Activated naive CD8-positive, alpha-beta T cell treated with anti-CD3 and anti-CD28 coated beads, Interleukin-2, amount 50 U/mL, for 24 hours (primary cell): ENCODE data around the gene GJA3.
A peak's percentile ranks its signal among the peaks of the same experiment; 100 is the strongest.
"Not testable (repeated sequence)": the region's sequence is repeated elsewhere in the genome, so short reads cannot be mapped to it uniquely, and the experiment has no call there.

Source experiments
- ATAC-seq: fragments of 150-1000 bp; cut with Tn5 transposase; one replicate; pipeline ENCODE4 v1.10.0; 2021
- DNase-seq: peaks from one replicate; pipeline ENCODE4 v3.0.0; 2021
- H3K27ac Mint-ChIP-seq: one replicate; pipeline ENCODE4 v1.8.0; 2021; ENCODE audit warnings: mild to moderate bottlenecking, mixed read lengths
- H3K27me3 Mint-ChIP-seq: one replicate; pipeline ENCODE4 v1.8.0; 2021; ENCODE audit warnings: mixed read lengths
- H3K36me3 Mint-ChIP-seq: one replicate; pipeline ENCODE4 v1.8.0; 2021; ENCODE audit warnings: low read depth, mixed read lengths
- H3K4me1 Mint-ChIP-seq: one replicate; pipeline ENCODE4 v1.8.0; 2021; ENCODE audit warnings: mixed read lengths
- H3K4me3 Mint-ChIP-seq: one replicate; pipeline ENCODE4 v1.8.0; 2021; ENCODE audit warnings: mild to moderate bottlenecking, moderate library complexity, mixed read lengths
- H3K9me3 Mint-ChIP-seq: one replicate; pipeline ENCODE4 v1.8.0; 2021; ENCODE audit warnings: mixed read lengths

Gene GJA3

GRCh38 chr13:20173116-20173746 lies 12.4 kb upstream of the GJA3 start:
- H3K36me3 Mint-ChIP-seq, result no peaks in the 10 kb centered on the region
- ATAC-seq, result no peak
- H3K4me3 Mint-ChIP-seq, result no peak overlapping the region
- H3K27me3 Mint-ChIP-seq, result peaks cover 66% of the 10 kb centered on the region
- no peak overlapping the region for H3K27ac Mint-ChIP-seq
- no peaks in the 10 kb centered on the region for H3K9me3 Mint-ChIP-seq
- H3K4me1 Mint-ChIP-seq, result peaks cover 28% of the 10 kb centered on the region
- DNase-seq, result no peak

- Mint-ChIP-seq H3K4me3 (no peak overlapping the region), H3K4me1 (peaks cover 28% of the 10 kb centered on the region), H3K27ac (no peak overlapping the region), H3K27me3 (peaks cover 58% of the 10 kb centered on the region), H3K9me3 (no peaks in the 10 kb centered on the region), H3K36me3 (no peaks in the 10 kb centered on the region)
- no peak for DNase-seq
- ATAC-seq, result no peak
Measured at GRCh38 chr13:20171364-20171763, 10.5 kb upstream of the GJA3 start.

GRCh38 chr13:20170921-20171320 lies 10.1 kb upstream of the GJA3 start:
- Mint-ChIP-seq H3K9me3 (no peaks in the 10 kb centered on the region), H3K27me3 (peaks cover 57% of the 10 kb centered on the region), H3K4me1 (peaks cover 27% of the 10 kb centered on the region), H3K27ac (no peak overlapping the region), H3K4me3 (no peak overlapping the region), H3K36me3 (no peaks in the 10 kb centered on the region)
- DNase-seq (no peak), ATAC-seq (no peak)

GRCh38 chr13:20168396-20168795 lies 7.5 kb upstream of the GJA3 start:
- Mint-ChIP-seq H3K9me3 (no peaks in the 10 kb centered on the region), H3K4me1 (peaks cover 6% of the 10 kb centered on the region), H3K27ac (no peak overlapping the region), H3K27me3 (peaks cover 44% of the 10 kb centered on the region), H3K36me3 (no peaks in the 10 kb centered on the region), H3K4me3 (no peak overlapping the region)
- no peak for ATAC-seq
- no peak for DNase-seq

GRCh38 chr13:20165417-20166257 lies 4.8 kb upstream of the GJA3 start:
- ATAC-seq (no peak), DNase-seq (no peak)
- Mint-ChIP-seq H3K36me3 (no peaks in the 10 kb centered on the region), H3K4me1 (peaks cover 11% of the 10 kb centered on the region), H3K27ac (no peak overlapping the region), H3K9me3 (no peaks in the 10 kb centered on the region), H3K4me3 (no peak overlapping the region), H3K27me3 (peaks cover 39% of the 10 kb centered on the region)

- Mint-ChIP-seq H3K9me3 (no peaks in the 10 kb centered on the region), H3K27me3 (peaks cover 46% of the 10 kb centered on the region), H3K27ac (no peak overlapping the region), H3K4me3 (peak overlapping the region; percentile 71), H3K36me3 (no peaks in the 10 kb centered on the region), H3K4me1 (peaks cover 20% of the 10 kb centered on the region)
- ATAC-seq, result no peak
- no peak for DNase-seq
Measured at GRCh38 chr13:20161951-20162300, 1.1 kb upstream of the GJA3 start.

GRCh38 chr13:20161275-20161950 lies 561 bp upstream of the GJA3 start:
- Mint-ChIP-seq H3K36me3 (no peaks in the 10 kb centered on the region), H3K9me3 (no peaks in the 10 kb centered on the region), H3K4me3 (peak overlapping the region; percentile 71), H3K4me1 (peaks cover 20% of the 10 kb centered on the region), H3K27ac (no peak overlapping the region), H3K27me3 (peaks cover 47% of the 10 kb centered on the region)
- ATAC-seq (peak; percentile 60), DNase-seq (peak; percentile 67)

GRCh38 chr13:20159646-20160305 lies 1.1 kb downstream of the GJA3 start:
- H3K4me1 Mint-ChIP-seq, result peaks cover 20% of the 10 kb centered on the region
- peaks cover 43% of the 10 kb centered on the region for H3K27me3 Mint-ChIP-seq
- H3K36me3 Mint-ChIP-seq, result no peaks in the 10 kb centered on the region
- ATAC-seq (no peak), DNase-seq (no peak)
- peak overlapping the region; percentile 79 for H3K4me3 Mint-ChIP-seq
- no peak overlapping the region for H3K27ac Mint-ChIP-seq
- no peaks in the 10 kb centered on the region for H3K9me3 Mint-ChIP-seq

- Mint-ChIP-seq H3K36me3 (no peaks in the 10 kb centered on the region), H3K4me3 (no peak overlapping the region), H3K9me3 (no peaks in the 10 kb centered on the region), H3K27ac (no peak overlapping the region), H3K27me3 (peaks cover 34% of the 10 kb centered on the region), H3K4me1 (peaks cover 18% of the 10 kb centered on the region)
- ATAC-seq, result no peak
- no peak for DNase-seq
Measured at GRCh38 chr13:20157151-20157796, 3.6 kb downstream of the GJA3 start.

- DNase-seq (no peak), ATAC-seq (no peak)
- no peaks in the 10 kb centered on the region for H3K9me3 Mint-ChIP-seq
- H3K36me3 Mint-ChIP-seq, result no peaks in the 10 kb centered on the region
- no peak overlapping the region for H3K4me3 Mint-ChIP-seq
- peaks cover 29% of the 10 kb centered on the region for H3K27me3 Mint-ChIP-seq
- H3K4me1 Mint-ChIP-seq, result peaks cover 12% of the 10 kb centered on the region
- H3K27ac Mint-ChIP-seq, result no peak overlapping the region
Measured at GRCh38 chr13:20156702-20157101, 4.2 kb downstream of the GJA3 start.

- ATAC-seq, H3K4me3 Mint-ChIP-seq, H3K36me3 Mint-ChIP-seq, H3K9me3 Mint-ChIP-seq, DNase-seq, H3K4me1 Mint-ChIP-seq, H3K27ac Mint-ChIP-seq: not testable (repeated sequence)
- H3K27me3 Mint-ChIP-seq, result peaks cover 26% of the 10 kb centered on the region
Measured at GRCh38 chr13:20153290-20153689, 7.6 kb downstream of the GJA3 start.

- ATAC-seq (no peak), DNase-seq (no peak)
- Mint-ChIP-seq H3K36me3 (no peaks in the 10 kb centered on the region), H3K27ac (no peak overlapping the region), H3K9me3 (no peaks in the 10 kb centered on the region), H3K27me3 (peaks cover 21% of the 10 kb centered on the region), H3K4me1 (no peaks in the 10 kb centered on the region), H3K4me3 (no peak overlapping the region)
Measured at GRCh38 chr13:20151612-20152011, 9.2 kb downstream of the GJA3 start.

GRCh38 chr13:20151016-20151415 lies 9.8 kb downstream of the GJA3 start:
- Mint-ChIP-seq H3K4me1 (no peaks in the 10 kb centered on the region), H3K4me3 (no peak overlapping the region), H3K36me3 (no peaks in the 10 kb centered on the region), H3K27me3 (peaks cover 21% of the 10 kb centered on the region), H3K27ac (no peak overlapping the region), H3K9me3 (no peaks in the 10 kb centered on the region)
- ATAC-seq (no peak), DNase-seq (no peak)

GRCh38 chr13:20150561-20150960 lies 10.3 kb downstream of the GJA3 start:
- Mint-ChIP-seq H3K27ac (no peak overlapping the region), H3K4me3 (no peak overlapping the region), H3K9me3 (no peaks in the 10 kb centered on the region), H3K36me3 (no peaks in the 10 kb centered on the region), H3K27me3 (peaks cover 21% of the 10 kb centered on the region), H3K4me1 (no peaks in the 10 kb centered on the region)
- ATAC-seq (no peak), DNase-seq (no peak)
